SKM-1 (cell line): Measurements from ENCODE around the gene BLACAT1.
"Not testable (repeated sequence)": the region's sequence is repeated elsewhere in the genome, so short reads cannot be mapped to it uniquely, and the experiment has no call there.

ENCODE experiments used
- DNase-seq: peaks from one replicate; lab custom pipeline; 2025; ENCODE audit not compliant: unreplicated experiment; lab: John Stamatoyannopoulos, UW

The BLACAT1 gene

DNA sequence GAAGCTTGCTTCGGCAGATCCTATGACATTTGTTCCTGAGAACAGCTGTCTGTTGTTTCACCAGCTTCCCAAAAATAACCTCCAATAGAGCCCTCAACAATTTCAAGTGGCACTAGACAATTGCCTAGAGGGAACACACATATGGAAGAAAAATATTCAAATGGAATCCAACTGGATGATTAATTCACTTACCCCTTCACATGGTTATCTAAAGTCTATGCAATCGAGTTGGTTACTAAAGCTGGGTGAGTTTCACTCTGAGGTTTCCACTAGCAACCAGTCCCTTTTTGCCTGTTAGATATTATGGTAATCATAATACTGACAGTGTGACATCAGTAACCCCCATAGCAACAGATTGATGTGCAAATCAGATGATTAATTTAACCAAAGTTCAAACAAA lies 34.0 kb downstream of the BLACAT1 start, which contains the start of gene LEMD1:
Gene LEMD1, minus strand, starts transcription at position 259 of the 400 bp plus-strand sequence. CDS start 1,520 bp downstream, outside the sequence.
- DNase-seq, result no peak

DNA sequence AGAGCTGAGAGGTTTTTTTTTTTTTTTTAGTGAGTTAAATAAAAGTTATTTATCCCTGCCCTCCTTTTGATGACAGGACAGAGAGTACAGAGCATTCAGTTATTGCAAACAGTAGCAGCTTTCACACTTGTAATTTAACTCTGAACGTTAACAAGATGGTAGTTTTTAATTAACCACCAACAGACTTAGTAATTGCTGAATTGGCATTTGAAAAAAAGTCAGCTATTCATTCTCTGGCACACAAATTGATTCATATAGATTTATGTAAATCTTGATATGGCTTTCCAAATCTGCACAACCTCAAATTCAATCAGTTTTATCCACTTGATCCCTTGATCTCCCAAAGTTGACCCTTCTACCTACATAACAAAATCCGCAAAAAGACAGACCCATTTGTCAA lies 34.9 kb downstream of the BLACAT1 start:
- no peak for DNase-seq

DNA sequence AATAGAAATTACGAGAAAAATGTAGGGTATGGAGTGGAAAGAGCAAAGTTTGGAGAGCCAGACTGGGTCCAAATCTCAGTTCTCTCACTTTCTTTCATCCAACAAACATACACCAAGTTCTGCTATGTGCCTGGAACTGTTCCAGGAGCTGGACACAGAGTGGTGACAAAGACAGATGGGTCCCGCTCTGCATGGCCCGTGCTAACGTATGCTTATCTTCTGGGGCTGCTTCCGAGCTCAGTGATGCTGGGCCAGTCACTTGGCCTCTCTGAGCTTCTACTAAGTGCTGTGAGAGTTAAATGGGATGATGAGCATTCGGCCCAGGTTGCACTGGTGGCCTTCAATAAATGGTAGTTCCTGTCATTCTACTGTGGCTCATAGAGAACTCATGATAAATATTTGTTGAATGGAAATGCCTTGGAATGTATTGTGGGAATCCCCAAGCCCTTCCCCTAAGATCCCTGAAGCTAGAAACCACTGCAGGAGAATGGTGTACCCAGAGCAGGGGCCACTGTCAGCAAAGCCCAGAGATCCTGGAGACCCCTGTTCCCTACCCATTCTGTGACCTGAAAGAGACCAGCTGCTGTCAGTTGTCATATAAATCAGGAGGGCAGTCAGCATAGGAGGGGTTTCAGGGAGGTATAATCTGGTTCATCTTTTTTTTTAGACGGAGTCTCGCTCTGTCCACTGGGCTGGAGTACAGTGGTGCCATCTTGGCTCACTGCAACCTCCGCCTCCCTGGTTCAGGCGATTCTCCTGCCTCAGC lies 37.8 kb downstream of the BLACAT1 start:
- DNase-seq, result no peak

DNA sequence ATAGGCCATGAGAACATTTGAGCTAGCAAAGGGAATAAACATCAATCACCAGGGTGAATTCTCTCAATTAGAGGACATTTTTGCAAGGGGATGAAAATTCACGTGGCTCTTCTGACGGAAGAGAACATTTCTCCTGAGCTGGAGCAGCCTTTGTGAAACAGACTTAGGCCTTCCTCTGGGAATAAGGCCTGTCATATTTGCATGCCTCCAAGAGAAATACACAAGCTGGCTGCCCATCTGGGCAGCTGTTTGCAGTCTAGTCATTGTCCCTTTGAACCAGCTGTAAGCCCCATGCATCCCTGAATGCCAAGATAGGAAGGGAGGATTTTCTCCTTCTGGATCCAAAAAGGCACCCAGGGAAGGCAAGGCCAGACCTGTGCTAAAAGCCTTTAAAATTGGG lies 39.5 kb downstream of the BLACAT1 start:
- no peak for DNase-seq

DNA sequence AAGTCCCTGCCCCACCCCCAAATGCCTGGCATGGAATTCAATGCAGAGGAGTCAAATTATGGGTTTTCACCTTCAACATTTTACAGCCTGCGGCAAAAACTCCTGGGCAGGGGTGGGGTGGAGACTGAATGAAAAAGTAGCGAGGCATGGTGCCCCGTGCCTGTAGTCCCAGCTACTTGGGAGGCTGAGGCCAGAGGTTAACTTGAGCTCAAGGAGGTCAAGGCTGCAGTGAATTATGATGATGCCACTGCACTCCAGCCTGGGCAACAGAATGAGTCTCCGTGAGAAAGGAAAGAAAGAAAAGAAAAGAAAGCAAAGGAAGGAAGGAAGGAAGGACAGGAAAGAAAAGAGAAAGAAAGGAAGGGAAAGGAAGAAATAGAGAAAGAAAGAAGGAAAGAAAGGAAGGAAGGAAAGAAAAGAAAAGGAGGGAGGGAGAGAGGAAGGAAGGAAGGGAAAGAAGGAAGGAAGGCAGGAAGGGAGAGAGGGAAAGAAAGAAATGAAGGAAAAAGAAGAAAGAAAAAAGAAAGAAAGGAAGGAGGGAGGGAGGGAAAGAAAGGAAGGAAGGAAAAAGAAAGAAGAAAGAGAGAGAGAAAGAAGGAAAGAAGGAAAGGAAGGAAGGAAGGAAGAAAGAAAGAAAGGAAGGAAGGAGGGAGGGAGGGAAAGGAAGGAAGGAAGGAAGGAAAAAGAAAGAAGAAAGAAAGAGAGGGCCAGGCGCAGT lies 45.1 kb downstream of the BLACAT1 start:
- DNase-seq, result no peak

DNA sequence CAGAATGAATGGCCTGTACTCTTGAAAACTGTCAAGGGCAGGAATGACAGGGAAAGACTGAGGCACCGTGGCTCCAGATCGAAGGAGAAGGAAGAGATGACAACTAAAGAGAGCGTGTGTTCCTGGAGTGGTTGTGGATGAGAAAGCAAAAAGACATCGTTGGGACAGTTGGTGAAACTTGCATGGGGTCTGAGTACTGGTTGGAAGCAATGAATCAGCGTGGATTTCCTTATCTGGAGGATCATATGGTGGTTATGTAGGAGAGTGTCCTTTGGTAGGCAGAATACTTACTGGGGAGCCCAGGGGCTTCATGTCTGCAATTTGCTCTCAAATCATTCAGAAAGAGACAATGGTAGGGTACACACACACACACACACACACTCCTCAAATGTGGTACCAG lies 47.9 kb downstream of the BLACAT1 start:
- DNase-seq, result no peak

DNA sequence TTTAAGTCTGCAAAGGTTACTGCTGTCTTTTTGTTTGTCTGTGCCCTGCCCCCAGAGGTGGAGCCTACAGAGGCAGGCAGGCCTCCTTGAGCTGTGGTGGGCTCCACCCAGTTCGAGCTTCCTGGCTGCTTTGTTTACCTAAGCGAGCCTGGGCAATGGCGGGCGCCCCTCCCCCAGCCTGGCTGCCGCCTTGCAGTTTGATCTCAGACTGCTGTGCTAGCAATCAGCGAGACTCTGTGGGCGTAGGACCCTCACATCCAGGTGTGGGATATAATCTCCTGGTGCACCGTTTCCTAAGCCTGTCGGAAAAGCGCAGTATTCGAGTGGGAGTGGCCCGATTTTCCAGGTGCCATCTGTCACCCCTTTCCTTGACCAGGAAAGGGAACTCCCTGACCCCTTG lies 49.6 kb downstream of the BLACAT1 start:
- not testable (repeated sequence) for DNase-seq
